Astrocyte of the spinal cord (primary cell): ENCODE results near the gene DNAJB13.

Experiments
- DNase-seq: peaks from one replicate; pipeline ENCODE4 v3.0.0; 2011; ENCODE audit warnings: low read depth, low spot score
- H3K4me3 ChIP-seq: 2 replicates; pipeline ENCODE4 v1.5.1; 2011; ENCODE audit warnings: low read depth, mild to moderate bottlenecking, low read length, moderate library complexity
- in situ Hi-C: cut with HindIII; loops from 2 replicates; pipeline ENCODE4 v1.10.0; 2017; ENCODE audit warnings: low sequenced_read_pairs
- TF ChIP-seq, protein P1 (sequence below): IDR thresholded peaks from 2 replicates; pipeline ENCODE4 v1.5.1; 2012; ENCODE audit warnings: low read depth, mild to moderate bottlenecking, low read length, inconsistent platforms

DNAJB13 gene

DNA sequence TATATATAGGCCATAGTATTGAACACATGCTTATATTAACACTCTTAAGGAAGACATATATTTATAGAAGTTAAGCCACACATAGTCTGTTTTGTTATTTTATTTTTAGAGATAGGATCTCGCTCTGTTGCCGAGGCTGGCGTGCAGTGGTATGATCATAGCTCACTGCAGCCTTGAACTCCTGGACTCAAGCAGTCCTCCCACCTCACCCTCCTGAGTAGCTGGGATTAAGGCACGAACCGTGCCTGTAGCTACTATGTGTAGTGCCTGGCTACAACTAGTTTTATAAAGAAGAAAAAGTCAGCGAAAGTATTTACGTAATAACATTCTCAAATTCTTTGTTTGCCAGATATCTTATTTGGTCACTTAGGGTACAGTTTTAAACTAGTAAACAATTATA is 37.4 kb downstream of the DNAJB13 start:
- in situ Hi-C loops: no loop called here

DNA sequence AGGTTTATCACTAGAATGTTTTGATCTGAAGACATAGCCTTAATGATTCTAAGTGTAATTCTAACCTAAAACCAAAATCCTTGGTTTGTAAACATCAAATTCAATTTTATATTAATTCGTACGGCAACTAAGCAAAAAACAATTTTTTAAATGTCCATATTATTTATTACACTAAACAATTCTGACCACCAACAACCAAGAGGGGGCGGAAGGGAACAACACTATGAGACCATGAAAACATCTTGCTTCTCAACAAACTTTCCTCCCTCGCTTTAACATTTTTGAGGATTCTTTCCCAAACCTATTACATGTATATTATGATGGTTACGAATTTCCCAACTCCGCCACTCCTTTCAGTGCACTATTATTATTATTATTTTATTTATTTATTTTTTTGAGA is 38.3 kb downstream of the DNAJB13 start:
- in situ Hi-C loops: no loop called here
- no peak for DNase-seq
- TF ChIP-seq, protein P1, sequence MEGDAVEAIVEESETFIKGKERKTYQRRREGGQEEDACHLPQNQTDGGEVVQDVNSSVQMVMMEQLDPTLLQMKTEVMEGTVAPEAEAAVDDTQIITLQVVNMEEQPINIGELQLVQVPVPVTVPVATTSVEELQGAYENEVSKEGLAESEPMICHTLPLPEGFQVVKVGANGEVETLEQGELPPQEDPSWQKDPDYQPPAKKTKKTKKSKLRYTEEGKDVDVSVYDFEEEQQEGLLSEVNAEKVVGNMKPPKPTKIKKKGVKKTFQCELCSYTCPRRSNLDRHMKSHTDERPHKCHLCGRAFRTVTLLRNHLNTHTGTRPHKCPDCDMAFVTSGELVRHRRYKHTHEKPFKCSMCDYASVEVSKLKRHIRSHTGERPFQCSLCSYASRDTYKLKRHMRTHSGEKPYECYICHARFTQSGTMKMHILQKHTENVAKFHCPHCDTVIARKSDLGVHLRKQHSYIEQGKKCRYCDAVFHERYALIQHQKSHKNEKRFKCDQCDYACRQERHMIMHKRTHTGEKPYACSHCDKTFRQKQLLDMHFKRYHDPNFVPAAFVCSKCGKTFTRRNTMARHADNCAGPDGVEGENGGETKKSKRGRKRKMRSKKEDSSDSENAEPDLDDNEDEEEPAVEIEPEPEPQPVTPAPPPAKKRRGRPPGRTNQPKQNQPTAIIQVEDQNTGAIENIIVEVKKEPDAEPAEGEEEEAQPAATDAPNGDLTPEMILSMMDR: no peak
- H3K4me3 ChIP-seq: no peak overlapping the region

More for the DNA sequence above, 37.4 kb downstream of the DNAJB13 start:
- no peak for DNase-seq
- TF ChIP-seq, protein P1: no peak
- H3K4me3 ChIP-seq: no peak overlapping the region

DNA sequence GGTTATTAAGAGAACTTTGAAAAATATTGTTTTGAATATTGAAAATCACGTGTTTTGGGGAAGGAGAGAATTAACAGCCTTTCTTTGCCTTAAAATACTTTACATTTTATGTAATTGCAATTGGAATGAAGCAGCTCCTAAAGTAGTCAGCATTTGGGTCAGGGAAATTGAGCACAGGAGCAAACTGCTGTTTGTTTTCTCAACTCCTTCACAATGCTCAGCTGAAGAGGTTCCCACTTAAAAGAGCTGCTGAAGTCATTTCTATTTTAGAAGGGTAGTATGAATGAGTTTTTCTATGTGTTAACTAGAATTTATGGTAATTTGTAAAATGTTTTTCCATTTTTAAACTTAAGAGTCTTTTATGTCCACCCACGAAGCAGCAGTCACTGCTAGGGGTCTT is 39.9 kb downstream of the DNAJB13 start:
- no peak overlapping the region for H3K4me3 ChIP-seq
- TF ChIP-seq, protein P1: no peak
- no peak for DNase-seq
- in situ Hi-C loops: no loop called here

DNA sequence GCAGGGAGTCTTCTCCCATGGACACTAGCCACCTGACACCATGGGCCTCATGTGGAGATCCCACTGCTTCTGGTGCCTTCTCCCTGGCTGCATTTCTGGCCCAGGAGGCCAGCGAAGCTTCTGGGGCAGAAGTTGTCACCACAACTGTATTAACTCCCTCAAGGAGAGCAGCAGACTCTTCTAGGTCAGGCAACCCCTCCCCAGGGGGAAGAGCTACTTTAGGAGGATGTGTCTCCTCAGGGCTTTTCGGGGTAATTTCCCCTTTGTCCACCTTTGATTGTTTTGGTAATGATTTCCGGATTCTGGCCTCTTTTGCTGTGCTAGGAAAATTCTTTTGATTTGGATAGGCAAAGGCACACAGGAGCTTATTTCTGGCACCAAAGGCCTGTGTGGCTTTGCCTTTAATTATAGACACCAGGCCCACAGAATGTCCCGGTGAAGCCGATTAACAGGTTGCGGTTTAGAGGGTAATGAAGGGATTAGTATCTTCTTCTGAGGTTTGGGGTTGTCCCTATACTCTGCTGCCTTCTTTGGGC is 40.7 kb downstream of the DNAJB13 start:
- no peak for DNase-seq
- TF ChIP-seq, protein P1: no peak
- in situ Hi-C loops: no loop called here
- H3K4me3 ChIP-seq: no peak overlapping the region

DNA sequence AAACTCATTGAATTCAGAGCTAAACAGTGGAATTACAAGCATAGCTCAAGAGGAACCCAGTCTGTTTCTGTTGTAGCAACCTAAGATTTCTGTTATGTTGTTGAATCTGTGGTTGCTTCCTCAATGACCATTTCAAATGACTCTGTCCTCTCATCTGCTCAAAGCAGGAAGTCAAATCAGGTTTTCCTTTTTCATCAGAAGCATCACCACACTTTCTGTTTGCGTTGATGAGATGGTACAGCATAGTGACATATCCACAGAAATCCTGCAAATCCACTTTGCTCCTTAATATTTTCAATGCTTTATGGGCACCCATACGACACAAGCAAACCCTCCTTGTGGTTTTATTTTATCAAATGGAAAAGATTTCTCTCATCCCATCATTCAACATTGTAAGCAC is 44.4 kb downstream of the DNAJB13 start:
- H3K4me3 ChIP-seq: no peak overlapping the region
- TF ChIP-seq, protein P1: no peak
- no peak for DNase-seq
- in situ Hi-C loops: no loop called here

DNA sequence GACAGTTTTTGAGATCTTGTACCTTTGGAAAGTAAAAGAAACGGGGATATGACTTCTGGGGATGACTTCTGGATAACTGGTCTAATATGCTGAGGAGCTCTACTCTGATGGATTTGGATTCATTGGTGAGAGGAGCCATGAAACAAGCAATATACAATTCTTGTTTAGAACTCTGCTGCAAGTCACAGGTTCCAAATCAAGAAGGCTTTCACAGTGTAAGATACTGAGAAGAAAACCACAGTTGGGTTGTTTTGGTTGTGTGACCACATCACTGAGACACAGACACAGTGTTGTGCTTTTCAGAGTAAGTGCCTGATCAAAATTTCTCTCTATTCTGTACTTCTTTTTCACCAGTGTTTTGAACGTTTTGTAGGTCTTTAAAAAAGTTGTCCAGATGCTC is 44.9 kb downstream of the DNAJB13 start:
- H3K4me3 ChIP-seq: no peak overlapping the region
- TF ChIP-seq, protein P1: no peak
- DNase-seq: no peak
- in situ Hi-C loops: no loop called here

DNA sequence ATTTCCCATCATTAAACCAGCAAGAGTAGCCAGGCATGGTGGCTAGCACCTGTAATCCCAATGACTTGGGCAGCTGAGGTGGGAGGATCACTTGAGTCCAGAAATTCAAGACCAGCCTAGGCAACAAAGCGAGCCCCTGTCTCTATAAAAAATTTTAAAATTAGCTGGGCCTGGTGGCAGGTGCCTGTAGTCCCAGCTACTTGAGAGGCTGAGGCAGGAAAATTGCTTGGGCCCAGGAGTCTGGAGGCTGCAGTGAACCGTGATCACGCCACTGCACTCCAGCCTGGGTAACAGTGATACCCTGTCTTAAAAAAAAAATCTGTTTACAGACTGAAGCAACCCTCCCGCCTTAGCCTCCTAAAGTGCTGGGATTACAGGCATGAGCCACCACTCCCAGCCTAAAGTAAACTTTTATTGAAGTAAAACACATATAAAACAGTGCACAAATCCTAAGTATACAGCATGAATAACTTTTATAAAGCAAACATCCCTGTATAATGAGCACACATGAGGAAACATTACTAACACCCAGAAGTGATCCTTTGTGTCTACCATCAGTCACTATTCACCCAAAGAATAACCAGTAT is 45.4 kb downstream of the DNAJB13 start:
- in situ Hi-C loops: no loop called here
- TF ChIP-seq, protein P1: no peak
- DNase-seq: no peak
- H3K4me3 ChIP-seq: no peak overlapping the region
